Panc1 (cell line): ENCODE data around the gene SMC4.

Source experiments
- CTCF ChIP-seq: fragments of 450-650 bp; IDR thresholded peaks from 2 replicates; pipeline ENCODE4 v1.5.1; 2017; ENCODE audit warnings: mild to moderate bottlenecking
- POLR2AphosphoS5 ChIP-seq: IDR thresholded peaks from 2 replicates; pipeline ENCODE4 v1.6.1; 2012; ENCODE audit warnings: mild to moderate bottlenecking, low read depth, low read length, moderate library complexity
- REST ChIP-seq, 2 experiments: IDR thresholded peaks; 2 replicates each; pipeline ENCODE4 v1.6.1; 2011 to 2012; ENCODE audit warnings: low read depth in 2 of 2, control low read depth in 1 of 2, low read length in 1 of 2, mild to moderate bottlenecking in 1 of 2, moderate library complexity in 1 of 2; ENCODE audit not compliant: insufficient read depth in 1 of 2
- SIN3A ChIP-seq: IDR thresholded peaks from 2 replicates; pipeline ENCODE4 v1.6.1; 2012; ENCODE audit warnings: low read depth, mild to moderate bottlenecking, low read length, moderate library complexity, borderline replicate concordance; ENCODE audit not compliant: insufficient read depth

- TF ChIP-seq CTCF (no peak), REST (IDR thresholded peaks at IDR 0.05; ENCODE audit: insufficient read depth in 1 of 2, low read depth in 2 of 2, low read length in 1 of 2) (no peak), POLR2AphosphoS5 (no peak), SIN3A (no peak)
Observed at GRCh38 chr3:160474416-160474838, 75.0 kb downstream of the SMC4 start.
